HepG2 (cell line): ENCODE measurements around the gene DLG5. TPM values are rescaled to one million over a fixed set of nuclear protein-coding genes. Genes with fewer than 3 reads are reported as not detected.

Source experiments
- AKNA ChIP-seq: sonication (generic); formaldehyde crosslinking; IDR thresholded peaks from 2 replicates; pipeline ENCODE4 v1.4.0; 2020; ENCODE audit warnings: missing genetic modification reagents, borderline replicate concordance
- HDAC2 ChIP-seq: sonication (generic); formaldehyde crosslinking; IDR thresholded peaks from 2 replicates; pipeline ENCODE4 v1.4.0; 2020; ENCODE audit warnings: missing genetic modification reagents
- HMG20A ChIP-seq: IDR thresholded peaks from 2 replicates; pipeline ENCODE4 v1.6.1; 2016; ENCODE audit warnings: borderline replicate concordance
- NFIC ChIP-seq: IDR thresholded peaks from 2 replicates; pipeline ENCODE4 v1.6.1; 2012; ENCODE audit warnings: mild to moderate bottlenecking, low read length, inconsistent platforms
- TSC22D2 ChIP-seq: sonication (generic); formaldehyde crosslinking; IDR thresholded peaks from 2 replicates; pipeline ENCODE4 v1.5.1; 2020; ENCODE audit warnings: missing genetic modification reagents, mild to moderate bottlenecking, borderline replicate concordance
- UBTF ChIP-seq: sonication (generic); formaldehyde crosslinking; IDR thresholded peaks from 2 replicates; pipeline ENCODE4 v1.4.0; 2020; ENCODE audit warnings: mild to moderate bottlenecking, missing genetic modification reagents
- ZBTB26 ChIP-seq: IDR thresholded peaks from 2 replicates; pipeline ENCODE4 v1.6.1; 2016; ENCODE audit warnings: missing compliant biosample characterization, missing genetic modification reagents, borderline replicate concordance
- ZFP36L2 ChIP-seq: sonication (generic); formaldehyde crosslinking; IDR thresholded peaks from 2 replicates; pipeline ENCODE4 v1.4.0; 2020; ENCODE audit warnings: missing genetic modification reagents
- ZNF263 ChIP-seq: sonication (generic); formaldehyde crosslinking; IDR thresholded peaks from 2 replicates; pipeline ENCODE4 v1.4.0; 2020; ENCODE audit warnings: missing genetic modification reagents
- polyA plus RNA-seq, 8 experiments: library from polyadenylated mRNA; depleted of rRNA in 3 of 8; stranded (reverse) in 7 of 8; unstranded in 1 of 8; fragments of >200 nt; fragmentation: Illumina TruSeq in 4 of 8; extraction: Trizol in 4 of 8; gene quantifications; 2 replicates each; pipeline versions ENCODE4 v1.2.1 to v1.2.3, GENCODE V29; 2011 to 2016; ENCODE audit warnings: low read depth in 4 of 8, missing spikeins in 1 of 8, mixed read lengths in 1 of 8; ENCODE audit not compliant: insufficient read depth in 1 of 8
- total RNA-seq, 5 experiments: library from RNA; depleted of rRNA; stranded (reverse); fragments of >200 nt; fragmentation: Illumina TruSeq; extraction: Trizol; gene quantifications; 2 replicates each; pipeline ENCODE4 v1.2.3, GENCODE V29; 2016; ENCODE audit warnings: low read depth in 1 of 5
- TF ChIP-seq, protein P1 (sequence below): sonication (generic); formaldehyde crosslinking; IDR thresholded peaks from 2 replicates; pipeline ENCODE4 v1.4.0; 2020; ENCODE audit warnings: missing genetic modification reagents, borderline replicate concordance
- TF ChIP-seq, protein P2 (sequence below), 2 experiments: sonication (generic) in 1 of 2; formaldehyde crosslinking in 1 of 2; IDR thresholded peaks; 2 replicates each; pipeline versions ENCODE4 v1.6.1 to v1.9.0; 2014 to 2022; ENCODE audit warnings: antibody characterized with exemption in 1 of 2, borderline replicate concordance in 1 of 2, inconsistent platforms in 1 of 2, low read depth in 1 of 2, missing genetic modification reagents in 1 of 2

The DLG5 gene
- total and polyA plus RNA-seq, 2 of the 13 experiments (the other 11 are each of a cell fraction or from before 2014, with no cell fraction given): 15.5 to 18.2 TPM

DNA sequence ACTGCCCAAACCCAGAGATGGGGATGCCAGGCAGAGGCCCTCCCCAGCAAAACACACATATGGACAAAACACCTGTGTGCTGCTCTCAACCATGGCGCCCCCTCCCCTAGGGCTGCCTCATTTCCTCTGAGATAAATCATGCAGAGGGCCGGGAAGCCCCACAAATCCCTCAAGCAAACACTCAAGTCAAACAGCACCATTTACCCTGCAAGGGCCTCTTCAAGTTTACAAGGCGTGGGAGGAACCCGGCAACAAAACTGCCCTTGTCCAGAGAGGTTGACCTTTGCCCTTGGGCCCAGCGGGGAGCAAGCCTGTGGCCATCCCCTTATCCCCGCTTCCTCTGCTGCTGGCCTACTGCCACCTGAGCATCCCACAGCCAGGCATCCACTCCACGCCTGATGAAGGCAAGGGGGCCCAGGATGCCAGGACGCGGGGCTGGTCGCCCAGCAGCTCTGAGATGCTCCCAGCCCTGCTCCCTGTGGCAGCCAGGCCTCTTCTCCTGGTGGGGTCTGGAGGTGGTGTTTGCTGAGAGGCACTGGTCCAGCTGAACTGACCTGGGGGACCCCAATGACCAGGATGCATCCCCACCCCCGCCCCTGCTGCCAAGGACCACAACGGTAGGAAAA lies 77.4 kb downstream of the DLG5 start (continued):
- TF ChIP-seq, protein P1, sequence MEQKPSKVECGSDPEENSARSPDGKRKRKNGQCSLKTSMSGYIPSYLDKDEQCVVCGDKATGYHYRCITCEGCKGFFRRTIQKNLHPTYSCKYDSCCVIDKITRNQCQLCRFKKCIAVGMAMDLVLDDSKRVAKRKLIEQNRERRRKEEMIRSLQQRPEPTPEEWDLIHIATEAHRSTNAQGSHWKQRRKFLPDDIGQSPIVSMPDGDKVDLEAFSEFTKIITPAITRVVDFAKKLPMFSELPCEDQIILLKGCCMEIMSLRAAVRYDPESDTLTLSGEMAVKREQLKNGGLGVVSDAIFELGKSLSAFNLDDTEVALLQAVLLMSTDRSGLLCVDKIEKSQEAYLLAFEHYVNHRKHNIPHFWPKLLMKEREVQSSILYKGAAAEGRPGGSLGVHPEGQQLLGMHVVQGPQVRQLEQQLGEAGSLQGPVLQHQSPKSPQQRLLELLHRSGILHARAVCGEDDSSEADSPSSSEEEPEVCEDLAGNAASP (CRISPR knock-in tag): peak; percentile 94
- peak; percentile 68 for TF ChIP-seq ZBTB26 (CRISPR knock-in tag)
- TF ChIP-seq HMG20A (CRISPR knock-in tag): peak; percentile 94; the same call in 1 of the 2 replicates
- TF ChIP-seq HDAC2 (CRISPR knock-in tag): peak; percentile 100
- TF ChIP-seq UBTF (CRISPR knock-in tag): peak; percentile 74; the same call in 1 of the 2 replicates
- TF ChIP-seq TSC22D2 (CRISPR knock-in tag): peak; percentile 75; the same call in 1 of the 2 replicates
- peak; percentile 89 for TF ChIP-seq NFIC
- TF ChIP-seq ZNF263 (CRISPR knock-in tag): peak; percentile 84
- TF ChIP-seq, protein P2, sequence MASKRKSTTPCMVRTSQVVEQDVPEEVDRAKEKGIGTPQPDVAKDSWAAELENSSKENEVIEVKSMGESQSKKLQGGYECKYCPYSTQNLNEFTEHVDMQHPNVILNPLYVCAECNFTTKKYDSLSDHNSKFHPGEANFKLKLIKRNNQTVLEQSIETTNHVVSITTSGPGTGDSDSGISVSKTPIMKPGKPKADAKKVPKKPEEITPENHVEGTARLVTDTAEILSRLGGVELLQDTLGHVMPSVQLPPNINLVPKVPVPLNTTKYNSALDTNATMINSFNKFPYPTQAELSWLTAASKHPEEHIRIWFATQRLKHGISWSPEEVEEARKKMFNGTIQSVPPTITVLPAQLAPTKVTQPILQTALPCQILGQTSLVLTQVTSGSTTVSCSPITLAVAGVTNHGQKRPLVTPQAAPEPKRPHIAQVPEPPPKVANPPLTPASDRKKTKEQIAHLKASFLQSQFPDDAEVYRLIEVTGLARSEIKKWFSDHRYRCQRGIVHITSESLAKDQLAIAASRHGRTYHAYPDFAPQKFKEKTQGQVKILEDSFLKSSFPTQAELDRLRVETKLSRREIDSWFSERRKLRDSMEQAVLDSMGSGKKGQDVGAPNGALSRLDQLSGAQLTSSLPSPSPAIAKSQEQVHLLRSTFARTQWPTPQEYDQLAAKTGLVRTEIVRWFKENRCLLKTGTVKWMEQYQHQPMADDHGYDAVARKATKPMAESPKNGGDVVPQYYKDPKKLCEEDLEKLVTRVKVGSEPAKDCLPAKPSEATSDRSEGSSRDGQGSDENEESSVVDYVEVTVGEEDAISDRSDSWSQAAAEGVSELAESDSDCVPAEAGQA (IDR thresholded peaks at IDR 0.05; ENCODE audit: low read depth): peak; percentile 34; the same call in 1 of the 2 replicates
- TF ChIP-seq, protein P2 (CRISPR knock-in tag; IDR thresholded peaks at IDR 0.05; ENCODE audit: borderline replicate concordance): peak; percentile 46; the same call in 1 of the 2 replicates
- TF ChIP-seq AKNA (CRISPR knock-in tag): no peak
- TF ChIP-seq ZFP36L2 (CRISPR knock-in tag): 0 out of 2 replicates have a peak, but pooled peaks have one; percentile 73
